Spleen (tissue), 7 donors: ENCODE data around the gene AGFG2.

Experiments
- CTCF ChIP-seq, 11 experiments: fragments of 200-600 bp in 7 of 11; fragments of 450-650 bp in 4 of 11; sonication (generic) in 4 of 11; IDR thresholded peaks in 8 of 11; conservative IDR thresholded peaks in 3 of 11; 1 replicate in 7 of 11; 2 replicates in 4 of 11; pipeline versions ENCODE4 v1.4.0 to v1.8.0; 2016 to 2021; ENCODE audit warnings: antibody characterized with exemption in 11 of 11, inconsistent platforms in 4 of 11, mild to moderate bottlenecking in 1 of 11
- POLR2A ChIP-seq, 3 donors: fragments of 450-650 bp; IDR thresholded peaks; one replicate each; pipeline ENCODE4 v1.5.1; 2017; ENCODE audit warnings: antibody characterized with exemption in 3 of 3, mild to moderate bottlenecking in 1 of 3
- POLR2AphosphoS5 ChIP-seq, 3 donors: sonication (generic); formaldehyde crosslinking; IDR thresholded peaks; one replicate each; pipeline ENCODE4 v1.5.1; 2017; ENCODE audit warnings: antibody characterized with exemption in 3 of 3
- donor health status: DM: no; HTN: no; CAD: no; lungs with moderate emphysema.
- donor health status: DM: no; HTN: no; CAD: no.
- donor health status: DM: no; HTN: no; CAD: no.

DNA sequence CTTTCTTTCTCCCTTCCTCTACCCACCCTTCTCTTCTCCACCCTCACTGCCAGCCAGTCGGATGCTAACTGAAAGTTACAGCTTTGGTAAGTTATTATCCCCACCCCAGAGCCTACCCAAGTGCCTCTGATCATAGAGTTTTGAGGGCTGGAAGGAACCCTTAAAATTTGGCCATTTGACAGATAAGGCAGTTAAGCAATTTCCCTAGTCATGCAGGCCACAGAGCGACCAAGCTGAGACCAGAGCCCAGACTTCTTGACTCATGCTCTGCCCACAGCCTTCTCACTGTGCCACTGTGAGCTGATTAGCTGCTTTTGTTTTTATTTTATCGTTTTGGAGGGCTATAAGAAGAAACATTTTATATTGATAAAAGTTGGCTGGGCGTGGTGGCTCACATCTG, 17.5 kb downstream of the AGFG2 start:
- TF ChIP-seq POLR2A (IDR thresholded peaks at IDR 0.05) (no peak), CTCF (IDR thresholded peaks at IDR 0.05 in 8 of 11, conservative IDR thresholded peaks at IDR 0.05 in 3 of 11) (no peak), POLR2AphosphoS5 (IDR thresholded peaks at IDR 0.05) (no peak)
